Measurements from ENCODE around the gene COG4.

DNA sequence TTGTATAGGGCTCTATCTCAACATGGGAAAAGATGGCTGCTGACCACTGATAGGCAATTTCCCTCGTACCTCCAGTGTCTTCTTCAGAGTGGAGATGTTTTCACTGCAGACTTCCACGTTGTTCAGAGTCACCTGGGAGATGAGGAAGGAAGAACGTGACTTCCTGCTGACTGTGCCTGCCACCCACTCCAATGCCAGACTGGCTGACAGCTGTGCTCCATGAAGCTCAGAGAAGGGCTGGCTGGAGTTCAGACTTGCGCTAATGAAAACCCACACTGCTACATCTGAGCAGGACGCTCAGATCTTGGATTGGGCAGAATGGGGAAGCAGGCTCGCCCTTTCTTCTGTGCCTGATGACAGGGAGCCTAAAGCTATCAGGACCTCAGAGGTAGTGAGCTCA lies 33.1 kb downstream of the COG4 start:
- TF ChIP-seq, protein P1, sequence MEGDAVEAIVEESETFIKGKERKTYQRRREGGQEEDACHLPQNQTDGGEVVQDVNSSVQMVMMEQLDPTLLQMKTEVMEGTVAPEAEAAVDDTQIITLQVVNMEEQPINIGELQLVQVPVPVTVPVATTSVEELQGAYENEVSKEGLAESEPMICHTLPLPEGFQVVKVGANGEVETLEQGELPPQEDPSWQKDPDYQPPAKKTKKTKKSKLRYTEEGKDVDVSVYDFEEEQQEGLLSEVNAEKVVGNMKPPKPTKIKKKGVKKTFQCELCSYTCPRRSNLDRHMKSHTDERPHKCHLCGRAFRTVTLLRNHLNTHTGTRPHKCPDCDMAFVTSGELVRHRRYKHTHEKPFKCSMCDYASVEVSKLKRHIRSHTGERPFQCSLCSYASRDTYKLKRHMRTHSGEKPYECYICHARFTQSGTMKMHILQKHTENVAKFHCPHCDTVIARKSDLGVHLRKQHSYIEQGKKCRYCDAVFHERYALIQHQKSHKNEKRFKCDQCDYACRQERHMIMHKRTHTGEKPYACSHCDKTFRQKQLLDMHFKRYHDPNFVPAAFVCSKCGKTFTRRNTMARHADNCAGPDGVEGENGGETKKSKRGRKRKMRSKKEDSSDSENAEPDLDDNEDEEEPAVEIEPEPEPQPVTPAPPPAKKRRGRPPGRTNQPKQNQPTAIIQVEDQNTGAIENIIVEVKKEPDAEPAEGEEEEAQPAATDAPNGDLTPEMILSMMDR (IDR thresholded peaks at IDR 0.05; ENCODE audit: low read depth, low read length): no peak
- no peak for TF ChIP-seq MYC (IDR thresholded peaks at IDR 0.05; ENCODE audit: low read depth, low read length)
- no peak for TF ChIP-seq POLR2A (IDR thresholded peaks at IDR 0.05; ENCODE audit: extremely low read depth, insufficient read length)

Measured in NB4 (cell line).